ENCODE measurements around the gene LIN7A. TPM values are rescaled to one million over a fixed set of nuclear protein-coding genes. Genes with fewer than 3 reads are reported as not detected.

Gene LIN7A
- total and polyA plus RNA-seq, 2 of the 4 experiments (the other 2 are of a cell fraction), result 10.8 to 24.7 TPM

- Histone ChIP-seq H4K8ac (ENCODE audit: low read depth in 2 of 2, low read length in 2 of 2) (no peak overlapping the region), H3K23ac (ENCODE audit: low read depth, low read length) (no peak overlapping the region), H2AFZ (replicated peaks; ENCODE audit: low read length, poor library complexity) (no peak overlapping the region), H3K9me1 (ENCODE audit: insufficient read depth, low read length) (peaks cover 6% of the 10 kb centered on the region; the same call in 1 of the 2 replicates), H3K14ac (replicated peaks; ENCODE audit: low read depth, low read length) (no peak overlapping the region), H3K9ac (ENCODE audit: low read depth, low read length) (no peak overlapping the region), H2AK5ac (ENCODE audit: low read depth, low read length) (no peak overlapping the region), H3K4me1 (ENCODE audit: control insufficient read depth, insufficient read depth, low read length) (peaks cover 7% of the 10 kb centered on the region), H4K20me1 (ENCODE audit: insufficient read depth, low read length) (no peaks in the 10 kb centered on the region), H3K9me3 (ENCODE audit: control insufficient read depth, insufficient read depth, low read length) (no peaks in the 10 kb centered on the region), H2BK20ac (ENCODE audit: low read depth, low read length) (no peak overlapping the region), H2BK5ac (ENCODE audit: low read depth, low read length, poor library complexity, severe bottlenecking) (no peak overlapping the region), H3K4me2 (ENCODE audit: low read depth, low read length) (no peak overlapping the region), H3K36me3 (ENCODE audit: control insufficient read depth, insufficient read depth, low read length) (no peaks in the 10 kb centered on the region), H3K18ac (ENCODE audit: low read depth, low read length) (no peak overlapping the region), H4K91ac (ENCODE audit: insufficient read depth, low read depth, low read length) (no peak overlapping the region), H3K4ac (ENCODE audit: low read depth, low read length) (no peak overlapping the region), H2AK9ac (replicated peaks; ENCODE audit: low read depth, low read length, poor library complexity) (peak overlapping the region; percentile 61), H3K4me3 (ENCODE audit: insufficient read depth, low read depth, low read length) (no peak overlapping the region), H3K56ac (ENCODE audit: extremely low read depth, insufficient read depth, low read length) (no peak overlapping the region), H3K27ac (ENCODE audit: insufficient read depth, low read length) (no peak overlapping the region), H4K5ac (ENCODE audit: low read depth, low read length) (no peak overlapping the region), H2BK15ac (ENCODE audit: low read depth, low read length) (no peak overlapping the region), H3K79me1 (ENCODE audit: low read depth in 1 of 2, low read length in 2 of 2) (no peaks in the 10 kb centered on the region), H2BK120ac (ENCODE audit: low read depth, low read length) (no peak overlapping the region), H3K27me3 (ENCODE audit: control insufficient read depth, insufficient read depth, low read length) (no peaks in the 10 kb centered on the region)
- ChIA-PET POLR2A (ENCODE audit: unreplicated experiment) (no interaction called here), CTCF (interaction anchor here (0.7 kb wide), 1 partner anchor 622 kb away, joined by 4 read pairs; no protein-coding TSS in a partner anchor)
- in situ Hi-C loops (cut with MboI; ENCODE audit: low sequenced_read_pairs), result no loop called here
- no peak for TF ChIP-seq RFX5 (IDR thresholded peaks at IDR 0.05; ENCODE audit: low read depth, low read length)
- no peak for TF ChIP-seq RCOR1 (IDR thresholded peaks at IDR 0.05; ENCODE audit: insufficient replicate concordance, low read length)
- TF ChIP-seq FOS (IDR thresholded peaks at IDR 0.05; ENCODE audit: low read depth, low read length), result no peak
- TF ChIP-seq ELK1 (IDR thresholded peaks at IDR 0.05; ENCODE audit: borderline replicate concordance, low read depth, low read length), result no peak
- TF ChIP-seq NFE2L2 (IDR thresholded peaks at IDR 0.05; ENCODE audit: low read depth, low read length), result no peak
- TF ChIP-seq CHD1 (IDR thresholded peaks at IDR 0.05; ENCODE audit: low read depth, low read length), result no peak
- TF ChIP-seq MAFK (IDR thresholded peaks at IDR 0.05; ENCODE audit: low read depth, low read length), result no peak
- TF ChIP-seq RAD21 (IDR thresholded peaks at IDR 0.05; ENCODE audit: low read length), result no peak
- no peak for TF ChIP-seq POLR2A (IDR thresholded peaks at IDR 0.05; ENCODE audit: low read depth, low read length)
- TF ChIP-seq MXI1 (IDR thresholded peaks at IDR 0.05; ENCODE audit: borderline replicate concordance, low read depth, low read length), result no peak
- no peak for TF ChIP-seq SMC3 (IDR thresholded peaks at IDR 0.05; ENCODE audit: low read depth, low read length)
- no peak for TF ChIP-seq CTCF (conservative IDR thresholded peaks at IDR 0.05; ENCODE audit: low read depth, low read length)
- TF ChIP-seq BHLHE40 (IDR thresholded peaks at IDR 0.05; ENCODE audit: low read depth, low read length), result no peak
- dilution Hi-C loops (cut with HindIII; ENCODE audit: low sequenced_read_pairs, unreplicated experiment), result no loop called here
- no TSS peak for BruUV-seq (replicated peaks)
- 100% methylated on average over 1 of the region's 3 CpGs; no CpG with 5 or more reads in 1 of the 2 experiments for WGBS, 2 experiments (ENCODE audit: extremely low coverage in 2 of 2, insufficient read length in 1 of 2)
- ATAC-seq (ENCODE audit: low read depth), result no peak
- intact Hi-C loops (cut with micrococcal nuclease), result no loop called here
- no peak for DNase-seq
Observed at GRCh38 chr12:80823393-80823792, 114.3 kb downstream of the LIN7A start.

Data from IMR-90 (cell line).